OCI-LY7 (cell line): ENCODE measurements around the gene SEZ6. TPM values are rescaled to one million over a fixed set of nuclear protein-coding genes. Genes with fewer than 3 reads are reported as not detected.

ENCODE experiments used
- BruUV-seq: library from RNA; stranded (reverse); fragments of 400-500 nt; replicated peaks from 2 replicates; lab custom pipeline; 2021; lab: Mats Ljungman, UMichigan
- CTCF ChIA-PET: fragments of 300-600 bp; sonication (Branson Sonifier 250); formaldehyde crosslinking; loops from one replicate; lab custom pipeline; 2022; ENCODE audit warnings: antibody characterized with exemption; ENCODE audit not compliant: unreplicated experiment; lab: Charles Lee
- POLR2A ChIA-PET: fragments of 300-600 bp; sonication (Branson Sonifier 250); formaldehyde crosslinking; loops from one replicate; lab custom pipeline; 2022; ENCODE audit warnings: antibody characterized with exemption; lab: Charles Lee
- DNase-seq: peaks from one replicate; pipeline ENCODE4 v3.0.0-alpha.2; 2015; ENCODE audit warnings: low spot score
- H2AFZ ChIP-seq: fragments of 200-600 bp; sonication (generic), shearing (Covaris generic); 2 replicates; pipeline ENCODE4 v1.6.1; 2014; ENCODE audit warnings: mild to moderate bottlenecking, antibody characterized with exemption, low read length, moderate library complexity
- H3K27ac ChIP-seq: fragments of 200-600 bp; sonication (generic); 2 replicates; pipeline ENCODE4 v1.5.1; 2014; ENCODE audit warnings: mixed run types, low read depth, mild to moderate bottlenecking, moderate library complexity, low read length, inconsistent platforms; ENCODE audit not compliant: poor library complexity, severe bottlenecking
- H3K36me3 ChIP-seq: fragments of 200-600 bp; sonication (generic); 2 replicates; pipeline ENCODE4 v1.6.1; 2014; ENCODE audit warnings: mild to moderate bottlenecking, antibody characterized with exemption, low read length, moderate library complexity, mixed read lengths; ENCODE audit not compliant: insufficient read depth
- H3K4me1 ChIP-seq: fragments of 200-600 bp; sonication (generic); 2 replicates; pipeline ENCODE4 v1.5.1; 2014; ENCODE audit warnings: mild to moderate bottlenecking, low read length; ENCODE audit not compliant: insufficient read depth, poor library complexity, severe bottlenecking
- H3K4me2 ChIP-seq: fragments of 200-600 bp; sonication (generic); 2 replicates; pipeline ENCODE4 v1.6.1; 2014; ENCODE audit warnings: mild to moderate bottlenecking, low read length
- H3K4me3 ChIP-seq: fragments of 200-600 bp; sonication (generic); 2 replicates; pipeline ENCODE4 v1.5.1; 2014; ENCODE audit warnings: mild to moderate bottlenecking, low read depth, low read length; ENCODE audit not compliant: poor library complexity, severe bottlenecking
- H3K79me2 ChIP-seq: fragments of 200-600 bp; sonication (generic); 2 replicates; pipeline ENCODE4 v1.6.1; 2016; ENCODE audit warnings: low read depth, mild to moderate bottlenecking, low read length, moderate library complexity, mixed read lengths; ENCODE audit not compliant: insufficient read depth
- H3K9me2 ChIP-seq: fragments of 200-600 bp; sonication (generic); 2 replicates; pipeline ENCODE4 v1.6.1; 2016; ENCODE audit warnings: mild to moderate bottlenecking, low read length, mixed read lengths; ENCODE audit not compliant: insufficient read depth
- H3K9me3 ChIP-seq: fragments of 200-600 bp; sonication (generic); 2 replicates; pipeline ENCODE4 v1.6.1; 2014; ENCODE audit warnings: mild to moderate bottlenecking, mixed run types, low read length, mixed read lengths
- H4K20me1 ChIP-seq: fragments of 200-600 bp; sonication (generic); 2 replicates; pipeline ENCODE4 v1.6.1; 2014; ENCODE audit warnings: mild to moderate bottlenecking, antibody characterized with exemption, low read length, moderate library complexity, mixed read lengths; ENCODE audit not compliant: insufficient read depth
- EZH2phosphoT487 ChIP-seq: fragments of 200-600 bp; sonication (generic); IDR thresholded peaks from 2 replicates; pipeline ENCODE4 v1.6.1; 2018; ENCODE audit warnings: low read depth, borderline replicate concordance, mild to moderate bottlenecking, mixed run types, antibody characterized with exemption, low read length, moderate library complexity, mixed read lengths
- intact Hi-C: fragments of 100-400 bp; cut with micrococcal nuclease; formaldehyde crosslinking; loops from one replicate; pipeline ENCODE4 v1.10.0; 2022; ENCODE audit not compliant: unreplicated experiment
- total RNA-seq, 2 experiments: library from RNA; depleted of rRNA in 1 of 2; stranded (reverse); fragments of >200 nt in 1 of 2; shearing (Covaris generic) in 1 of 2; gene quantifications; 2 replicates each; pipeline ENCODE4 v1.2.3, GENCODE V29; 2014 to 2022
- TF ChIP-seq, protein P1 (sequence below): fragments of 200-600 bp; sonication (generic); conservative IDR thresholded peaks from 2 replicates; pipeline ENCODE4 v1.5.1; 2014; ENCODE audit warnings: mild to moderate bottlenecking, antibody characterized with exemption, low read length, moderate library complexity, mixed read lengths

SEZ6 gene
- total RNA-seq, 2 experiments from 2014 or later: not detected

DNA sequence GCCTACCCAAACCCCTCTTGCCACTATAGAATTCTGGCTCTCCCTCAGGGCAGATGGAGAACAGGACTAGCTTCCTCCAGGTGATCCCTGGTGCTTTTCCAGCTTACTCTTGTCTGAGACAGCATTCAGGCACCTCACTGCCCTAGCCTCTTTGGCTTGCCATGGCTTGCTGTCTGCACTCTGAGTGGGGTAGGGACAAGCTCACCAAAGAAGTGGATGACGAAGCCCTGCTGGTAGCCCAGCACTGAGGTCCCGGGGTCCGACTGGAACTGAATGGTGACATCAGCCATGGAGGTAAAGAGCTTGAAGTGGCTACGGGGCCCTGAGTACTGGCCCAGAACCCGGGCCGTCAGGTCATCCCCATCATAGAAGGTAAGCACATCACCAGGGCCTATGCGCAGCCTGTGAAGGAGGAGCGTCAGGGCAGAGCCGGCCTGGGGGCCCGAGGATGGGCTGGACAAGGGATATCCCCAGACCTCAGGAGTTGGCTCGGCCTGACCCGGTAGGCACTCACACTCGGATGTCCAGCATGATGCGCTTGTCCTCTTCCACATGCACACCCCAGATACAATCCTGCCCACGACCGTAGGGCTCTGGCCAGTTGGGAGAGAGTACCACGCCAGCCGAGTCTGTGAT is 46.9 kb downstream of the SEZ6 start:
- no TSS peak for BruUV-seq
- Histone ChIP-seq H3K27ac (no peak overlapping the region), H3K79me2 (no peaks in the 10 kb centered on the region), H3K4me3 (no peak overlapping the region), H3K4me1 (no peaks in the 10 kb centered on the region), H2AFZ (no peak overlapping the region), H3K4me2 (no peak overlapping the region), H3K36me3 (no peaks in the 10 kb centered on the region), H3K9me3 (no peaks in the 10 kb centered on the region), H4K20me1 (no peaks in the 10 kb centered on the region), H3K9me2 (no peaks in the 10 kb centered on the region)
- TF ChIP-seq, protein P1, sequence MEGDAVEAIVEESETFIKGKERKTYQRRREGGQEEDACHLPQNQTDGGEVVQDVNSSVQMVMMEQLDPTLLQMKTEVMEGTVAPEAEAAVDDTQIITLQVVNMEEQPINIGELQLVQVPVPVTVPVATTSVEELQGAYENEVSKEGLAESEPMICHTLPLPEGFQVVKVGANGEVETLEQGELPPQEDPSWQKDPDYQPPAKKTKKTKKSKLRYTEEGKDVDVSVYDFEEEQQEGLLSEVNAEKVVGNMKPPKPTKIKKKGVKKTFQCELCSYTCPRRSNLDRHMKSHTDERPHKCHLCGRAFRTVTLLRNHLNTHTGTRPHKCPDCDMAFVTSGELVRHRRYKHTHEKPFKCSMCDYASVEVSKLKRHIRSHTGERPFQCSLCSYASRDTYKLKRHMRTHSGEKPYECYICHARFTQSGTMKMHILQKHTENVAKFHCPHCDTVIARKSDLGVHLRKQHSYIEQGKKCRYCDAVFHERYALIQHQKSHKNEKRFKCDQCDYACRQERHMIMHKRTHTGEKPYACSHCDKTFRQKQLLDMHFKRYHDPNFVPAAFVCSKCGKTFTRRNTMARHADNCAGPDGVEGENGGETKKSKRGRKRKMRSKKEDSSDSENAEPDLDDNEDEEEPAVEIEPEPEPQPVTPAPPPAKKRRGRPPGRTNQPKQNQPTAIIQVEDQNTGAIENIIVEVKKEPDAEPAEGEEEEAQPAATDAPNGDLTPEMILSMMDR: no peak
- no peak for TF ChIP-seq EZH2phosphoT487
- intact Hi-C loops: no loop called here
- DNase-seq: no peak
- ChIA-PET POLR2A (no interaction called here), CTCF (interaction anchor here (0.6 kb wide), 1 partner anchor 552 kb away, joined by 3 read pairs; no protein-coding TSS in a partner anchor)

- Histone ChIP-seq H3K79me2 (no peaks in the 10 kb centered on the region), H3K36me3 (no peaks in the 10 kb centered on the region), H2AFZ (no peak overlapping the region), H3K4me3 (no peak overlapping the region), H3K27ac (no peak overlapping the region), H3K9me3 (no peaks in the 10 kb centered on the region), H3K4me2 (no peak overlapping the region), H3K4me1 (peaks cover 5% of the 10 kb centered on the region), H3K9me2 (no peaks in the 10 kb centered on the region), H4K20me1 (no peaks in the 10 kb centered on the region)
- BruUV-seq: no TSS peak
- no peak for TF ChIP-seq EZH2phosphoT487
- TF ChIP-seq, protein P1: no peak
- ChIA-PET CTCF (interaction anchor here (0.6 kb wide), 1 partner anchor 204 kb away, joined by 3 read pairs; no protein-coding TSS in a partner anchor), POLR2A (interaction anchor here (0.6 kb wide), 1 partner anchor 132 kb away, joined by 3 read pairs; no protein-coding TSS in a partner anchor)
- intact Hi-C loops: no loop called here
- no peak for DNase-seq
These were observed 47.9 kb downstream of the SEZ6 start for GRCh38 chr17:28957992-28958355.
